Endodermal cell (in vitro differentiated cells): ENCODE data around the gene ANXA4. TPM values are rescaled to one million over a fixed set of nuclear protein-coding genes. Genes with fewer than 3 reads are reported as not detected.

Experiments
- DNase-seq: peaks from one replicate; pipeline ENCODE4 v3.0.0-alpha.2; 2017
- H3K27ac ChIP-seq: 2 replicates; pipeline ENCODE4 v1.5.1; 2013; ENCODE audit warnings: mild to moderate bottlenecking, low read depth, low read length, moderate library complexity
- H3K27me3 ChIP-seq: 2 replicates; pipeline ENCODE4 v1.6.1; 2013; ENCODE audit warnings: mild to moderate bottlenecking, low read length, moderate library complexity; ENCODE audit not compliant: insufficient read depth, control insufficient read depth, poor library complexity, severe bottlenecking
- H3K36me3 ChIP-seq: 2 replicates; pipeline ENCODE4 v1.7.0; 2013; ENCODE audit warnings: mild to moderate bottlenecking, low read length, moderate library complexity; ENCODE audit not compliant: control insufficient read depth, insufficient read depth
- H3K4me1 ChIP-seq: one replicate; pipeline ENCODE4 v1.7.0; 2013; ENCODE audit warnings: low read length; ENCODE audit not compliant: control insufficient read depth, insufficient read depth
- H3K4me3 ChIP-seq: 2 replicates; pipeline ENCODE4 v1.5.1; 2013; ENCODE audit warnings: mild to moderate bottlenecking, low read length, moderate library complexity
- H3K9ac ChIP-seq: 2 replicates; pipeline ENCODE4 v1.6.1; 2013; ENCODE audit warnings: mild to moderate bottlenecking, low read length, moderate library complexity; ENCODE audit not compliant: poor library complexity, severe bottlenecking; ENCODE audit errors: extremely low read depth
- H3K9me3 ChIP-seq: 2 replicates; pipeline ENCODE4 v1.6.1; 2013; ENCODE audit warnings: mild to moderate bottlenecking, low read length, moderate library complexity; ENCODE audit not compliant: control insufficient read depth
- H3K27ac Mint-ChIP-seq: 2 replicates; pipeline ENCODE4 v1.8.0; 2020; ENCODE audit warnings: mixed read lengths
- H3K27me3 Mint-ChIP-seq: 2 replicates; pipeline ENCODE4 v1.8.0; 2021; ENCODE audit warnings: mild to moderate bottlenecking, mixed read lengths; ENCODE audit not compliant: insufficient read depth
- H3K36me3 Mint-ChIP-seq: 2 replicates; pipeline ENCODE4 v1.8.0; 2020; ENCODE audit warnings: low read depth, mixed read lengths
- H3K4me1 Mint-ChIP-seq: 2 replicates; pipeline ENCODE4 v1.8.0; 2020; ENCODE audit warnings: mixed read lengths
- H3K4me3 Mint-ChIP-seq: 2 replicates; pipeline ENCODE4 v1.8.0; 2020; ENCODE audit warnings: mild to moderate bottlenecking, moderate library complexity, mixed read lengths
- H3K9me3 Mint-ChIP-seq: 2 replicates; pipeline ENCODE4 v1.8.0; 2020; ENCODE audit warnings: mild to moderate bottlenecking, mixed read lengths
- CTCF ChIP-seq: fragments of 200-600 bp; sonication (generic); conservative IDR thresholded peaks from 2 replicates; pipeline ENCODE4 v1.5.0; 2021; ENCODE audit warnings: antibody characterized with exemption, mild to moderate bottlenecking
- WGBS, 2 experiments: methylation state at CpG; one replicate each; pipeline versions ENCODE4 v1.1.5 to v1.1.7; 2013; ENCODE audit warnings: missing lambda C conversion rate in 2 of 2, mixed read lengths in 1 of 2; ENCODE audit not compliant: insufficient coverage in 1 of 2, insufficient read length in 1 of 2; 5-methylcytosine and 5-hydroxymethylcytosine counted together
- total RNA-seq, 2 donors: library from RNA; stranded (reverse); fragmentation: NEBNext Ultra II Directional in 1 of 2; extraction: Animal tissue kit (Norgen Biotek cat#: 25700) in 1 of 2; gene quantifications; 2 replicates in 1 of 2; 3 replicates in 1 of 2; pipeline ENCODE4 v1.2.1, GENCODE V29; 2021

The ANXA4 gene
- total RNA-seq, 2 donors from 2014 or later = 18.0 to 21.4 TPM

GRCh38 chr2:69797836-69798289 lies 55.9 kb downstream of the ANXA4 start:
- H3K4me1 ChIP-seq = peaks cover 34% of the 10 kb centered on the region
- H3K4me3 ChIP-seq = peak overlapping the region; percentile 81
- no peaks in the 10 kb centered on the region for H3K9me3 ChIP-seq
- H3K4me1 Mint-ChIP-seq = peaks cover 49% of the 10 kb centered on the region
- H3K9me3 Mint-ChIP-seq = no peaks in the 10 kb centered on the region
- DNase-seq = no peak
- no peak for TF ChIP-seq CTCF
- H3K27me3 ChIP-seq = no peaks in the 10 kb centered on the region
- WGBS, 2 experiments = 88% methylated on average over 1 of the region's 3 CpGs; no CpG with 5 or more reads in 1 of the 2 experiments
- H3K36me3 ChIP-seq = peaks cover 24% of the 10 kb centered on the region
- peak overlapping the region; percentile 48 for H3K4me3 Mint-ChIP-seq
- no peaks in the 10 kb centered on the region for H3K27me3 Mint-ChIP-seq
- H3K27ac ChIP-seq = peak overlapping the region; percentile 95
- peak overlapping the region; percentile 92 for H3K27ac Mint-ChIP-seq
- H3K36me3 Mint-ChIP-seq = no peaks in the 10 kb centered on the region
- peak overlapping the region; percentile 68 for H3K9ac ChIP-seq

- H3K4me3 Mint-ChIP-seq = peak overlapping the region; percentile 48
- Histone ChIP-seq H3K36me3 (peaks cover 23% of the 10 kb centered on the region), H3K4me1 (peaks cover 34% of the 10 kb centered on the region), H3K27me3 (no peaks in the 10 kb centered on the region), H3K4me3 (peak overlapping the region; percentile 81), H3K9ac (peak overlapping the region; percentile 68), H3K27ac (peak overlapping the region; percentile 95), H3K9me3 (no peaks in the 10 kb centered on the region)
- H3K27me3 Mint-ChIP-seq = no peaks in the 10 kb centered on the region
- no peaks in the 10 kb centered on the region for H3K36me3 Mint-ChIP-seq
- no peaks in the 10 kb centered on the region for H3K9me3 Mint-ChIP-seq
- no peak for DNase-seq
- peaks cover 49% of the 10 kb centered on the region for H3K4me1 Mint-ChIP-seq
- H3K27ac Mint-ChIP-seq = peak overlapping the region; percentile 92
- no peak for TF ChIP-seq CTCF
- 55 to 75% methylated on average over 3 to 7 of the region's 7 CpGs for WGBS, 2 experiments
These were observed 56.5 kb downstream of the ANXA4 start for GRCh38 chr2:69798290-69798908.

- DNase-seq = peak; percentile 69
- peak overlapping the region; percentile 81 for H3K4me3 ChIP-seq
These were observed 57.1 kb downstream of the ANXA4 start for GRCh38 chr2:69798909-69799526.

More at GRCh38 chr2:69798909-69799526, 57.1 kb downstream of the ANXA4 start:
- Mint-ChIP-seq H3K27me3 (no peaks in the 10 kb centered on the region), H3K9me3 (no peaks in the 10 kb centered on the region), H3K4me3 (peak overlapping the region; percentile 48), H3K27ac (peak overlapping the region; percentile 92), H3K4me1 (peaks cover 49% of the 10 kb centered on the region), H3K36me3 (no peaks in the 10 kb centered on the region)
- no peak for TF ChIP-seq CTCF
- Histone ChIP-seq H3K27ac (peak overlapping the region; percentile 95), H3K36me3 (peaks cover 21% of the 10 kb centered on the region), H3K27me3 (no peaks in the 10 kb centered on the region), H3K4me1 (peaks cover 34% of the 10 kb centered on the region), H3K9ac (peak overlapping the region; percentile 68), H3K9me3 (no peaks in the 10 kb centered on the region)
- 31 to 58% methylated on average over 2 to 4 of the region's 4 CpGs for WGBS, 2 experiments
